Epithelial cell of alveolus of lung (primary cell): ENCODE measurements around the gene NOL4L. TPM values are rescaled to one million over a fixed set of nuclear protein-coding genes. Genes with fewer than 3 reads are reported as not detected.

Source experiments
- total RNA-seq: library from RNA; depleted of rRNA; stranded (reverse); fragments of >200 nt; gene quantifications from 2 replicates; pipeline ENCODE4 v1.2.1, GENCODE V29; 2015

NOL4L gene
- 16.0 and 24.5 TPM in 2 replicates for total RNA-seq

GRCh38 chr20:32585011-32585585, at the start of gene NOL4L:
TSS of gene NOL4L (minus strand) at chr20:32585333. CDS start at chr20:32584890, 443 bp downstream.

Other genes starting within 250 kb of the NOL4L start
- gene ASXL1, start 227.0 kb downstream of the NOL4L start, total RNA-seq = 18.7 and 40.4 TPM in 2 replicates
- gene C20orf203, start 88.6 kb upstream of the NOL4L start, total RNA-seq = not detected in 2 replicates
- gene COMMD7, start 158.1 kb upstream of the NOL4L start, total RNA-seq = 24.5 and 40.9 TPM in 2 replicates
- gene DNMT3B, start 177.1 kb upstream of the NOL4L start, total RNA-seq = 1.9 and 2.3 TPM in 2 replicates
- gene MAPRE1, start 234.6 kb upstream of the NOL4L start, total RNA-seq = 64.4 and 100 TPM in 2 replicates